ENCODE measurements around the gene SHANK1. TPM values are rescaled to one million over a fixed set of nuclear protein-coding genes. Genes with fewer than 3 reads are reported as not detected.

The SHANK1 gene
- total and polyA plus RNA-seq, 2 of the 13 experiments (the other 11 are each of a cell fraction or from before 2014, with no cell fraction given), result not detected

DNA sequence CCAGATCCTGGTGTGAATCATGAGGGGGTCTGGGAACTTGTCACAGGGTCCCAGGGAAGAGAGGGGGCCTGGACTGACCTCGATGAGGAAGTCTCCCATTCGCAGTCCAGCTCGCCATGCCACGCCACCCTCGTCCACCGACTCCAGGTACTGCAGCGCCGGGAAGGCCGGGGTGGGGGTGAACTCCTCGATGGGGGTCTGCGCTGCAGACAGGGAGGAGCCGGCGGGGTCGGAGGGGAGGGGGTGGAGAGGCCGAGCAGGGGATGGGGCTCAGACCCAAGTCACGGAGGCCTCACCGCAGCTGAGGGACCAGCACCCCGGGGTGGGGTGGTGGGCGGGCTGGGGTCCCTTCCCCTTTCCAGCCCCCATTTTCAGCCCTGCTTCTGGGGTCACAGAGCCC is 30.8 kb downstream of the SHANK1 start:
- intact Hi-C loops (cut with micrococcal nuclease; ENCODE audit: unreplicated experiment), result no loop called here
- POLR2A ChIA-PET, result no interaction called here

More for the DNA sequence above, 30.8 kb downstream of the SHANK1 start:
- H3K36me3 ChIP-seq (replicated peaks in 1 of 2; ENCODE audit: control insufficient read depth in 1 of 2, insufficient read depth in 2 of 2, low read length in 2 of 2), result no peaks in the 10 kb centered on the region
- FAIRE-seq, result no peak
- no peak for DNase-seq (ENCODE audit: low spot score)
- CTCF ChIA-PET (ENCODE audit: low intra/inter-chr PET ratio, low total read pairs), result no interaction called here
- no peaks in the 10 kb centered on the region for H4K20me1 ChIP-seq (ENCODE audit: insufficient read depth, low read length)
- no peak overlapping the region for H3K27ac ChIP-seq (ENCODE audit: extremely low read length, insufficient read depth, low read length)
- H3K79me2 ChIP-seq (ENCODE audit: insufficient read depth, low read length), result no peaks in the 10 kb centered on the region
- H3K4me1 ChIP-seq (ENCODE audit: insufficient read depth, low read length), result no peaks in the 10 kb centered on the region
- 14% methylated on average over 9 of the region's 19 CpGs for WGBS (ENCODE audit: low lambda C conversion rate)
- peaks cover 3 to 24% of the 10 kb centered on the region in 2 experiments; a peak in 3 of 5 replicates for H3K27me3 ChIP-seq (ENCODE audit: control insufficient read depth in 1 of 2, insufficient read depth in 2 of 2, low read length in 2 of 2)
- H2AFZ ChIP-seq (ENCODE audit: low read length), result no peak overlapping the region
- in situ Hi-C loops (cut with HindIII; ENCODE audit: extremely low pct_ligation_motif_present, low pct_unique_long_range_greater_than_20kb), result no loop called here
- TF ChIP-seq ZNF33A (CRISPR knock-in tag; IDR thresholded peaks at IDR 0.05; ENCODE audit: borderline replicate concordance) (no peak), TEAD2 (CRISPR knock-in tag; IDR thresholded peaks at IDR 0.05) (no peak), PAWR (CRISPR knock-in tag; IDR thresholded peaks at IDR 0.05; ENCODE audit: borderline replicate concordance) (no peak), ZEB1 (IDR thresholded peaks at IDR 0.05; ENCODE audit: insufficient replicate concordance, low read depth) (no peak), ZFP82 (CRISPR knock-in tag; IDR thresholded peaks at IDR 0.05; ENCODE audit: borderline replicate concordance) (no peak), TARDBP (CRISPR knock-in tag; IDR thresholded peaks at IDR 0.05) (no peak), ZNF160 (CRISPR knock-in tag; IDR thresholded peaks at IDR 0.05) (no peak), ZBTB25 (CRISPR knock-in tag; IDR thresholded peaks at IDR 0.05) (no peak)
- TF ChIP-seq, protein P1, sequence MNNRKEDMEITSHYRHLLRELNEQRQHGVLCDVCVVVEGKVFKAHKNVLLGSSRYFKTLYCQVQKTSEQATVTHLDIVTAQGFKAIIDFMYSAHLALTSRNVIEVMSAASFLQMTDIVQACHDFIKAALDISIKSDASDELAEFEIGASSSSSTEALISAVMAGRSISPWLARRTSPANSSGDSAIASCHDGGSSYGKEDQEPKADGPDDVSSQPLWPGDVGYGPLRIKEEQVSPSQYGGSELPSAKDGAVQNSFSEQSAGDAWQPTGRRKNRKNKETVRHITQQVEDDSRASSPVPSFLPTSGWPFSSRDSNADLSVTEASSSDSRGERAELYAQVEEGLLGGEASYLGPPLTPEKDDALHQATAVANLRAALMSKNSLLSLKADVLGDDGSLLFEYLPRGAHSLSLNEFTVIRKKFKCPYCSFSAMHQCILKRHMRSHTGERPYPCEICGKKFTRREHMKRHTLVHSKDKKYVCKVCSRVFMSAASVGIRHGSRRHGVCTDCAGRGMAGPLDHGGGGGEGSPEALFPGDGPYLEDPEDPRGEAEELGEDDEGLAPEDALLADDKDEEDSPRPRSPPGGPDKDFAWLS (CRISPR knock-in tag; IDR thresholded peaks at IDR 0.05; ENCODE audit: borderline replicate concordance), result no peak
- no peak overlapping the region for H3K9ac ChIP-seq (ENCODE audit: insufficient read depth, low read depth, low read length)
- no peak overlapping the region for H3K4me2 ChIP-seq (ENCODE audit: low read depth, low read length)
- no TSS peak for BruUV-seq (replicated peaks)
- no peak for ATAC-seq
- H3K9me3 ChIP-seq (ENCODE audit: low read length), result no peaks in the 10 kb centered on the region
- H3K4me3 ChIP-seq (replicated peaks in 1 of 3; ENCODE audit: insufficient read depth in 1 of 3, low read depth in 2 of 3, low read length in 3 of 3), result no peak overlapping the region

Data from HepG2 (cell line).